SK-N-SH (cell line): Measurements from ENCODE around the gene MRPL36. TPM values are rescaled to one million over a fixed set of nuclear protein-coding genes. Genes with fewer than 3 reads are reported as not detected.

Experiments used
- CTCF ChIA-PET: fragments of 300-600, 350-600 bp; formaldehyde crosslinking; extraction: SDS; loops from one replicate; lab custom pipeline; 2021; lab: Yijun Ruan, JAX
- POLR2A ChIA-PET: fragments of 350-600 bp; sonication (Branson Sonifier 250); formaldehyde crosslinking; extraction: SDS; loops from one replicate; lab custom pipeline; 2020; ENCODE audit warnings: antibody characterized with exemption, inconsistent platforms; lab: Yijun Ruan, JAX
- DNase-seq: peaks from one replicate; pipeline ENCODE4 v3.0.0; 2012
- H2AFZ ChIP-seq: fragments of 200-600 bp; sonication (generic); 2 replicates; pipeline ENCODE4 v1.8.1; 2016; ENCODE audit warnings: antibody characterized with exemption, mild to moderate bottlenecking, low read depth
- H3F3A ChIP-seq: fragments of 200-600 bp; sonication (generic); replicated peaks from 2 replicates; pipeline ENCODE3; 2016; ENCODE audit warnings: antibody characterized with exemption, mild to moderate bottlenecking; ENCODE audit not compliant: insufficient read depth
- H3K27ac ChIP-seq, 2 experiments: fragments of 200-500 bp in 1 of 2; fragments of 200-600 bp in 1 of 2; sonication (Bioruptor generic) in 1 of 2; sonication (generic), shearing (Covaris generic) in 1 of 2; 2 replicates each; pipeline versions ENCODE4 v1.5.1 to v1.6.1; 2014 to 2016; ENCODE audit warnings: low read depth in 2 of 2, inconsistent platforms in 1 of 2, low read length in 1 of 2, mild to moderate bottlenecking in 1 of 2, mixed read lengths in 1 of 2
- H3K27me3 ChIP-seq: fragments of 200-600 bp; sonication (generic), shearing (Covaris generic); 2 replicates; pipeline ENCODE4 v1.6.1; 2016; ENCODE audit warnings: mixed run types; ENCODE audit not compliant: insufficient read depth
- H3K36me3 ChIP-seq, 2 experiments: fragments of 200-500 bp in 1 of 2; fragments of 200-600 bp in 1 of 2; sonication (Bioruptor generic) in 1 of 2; sonication (generic) in 1 of 2; replicated peaks in 1 of 2; 2 replicates each; pipeline versions ENCODE3 to v1.5.1; 2014 to 2016; ENCODE audit warnings: low read length in 1 of 2, mild to moderate bottlenecking in 1 of 2; ENCODE audit not compliant: insufficient read depth in 2 of 2, control insufficient read depth in 1 of 2
- H3K4me1 ChIP-seq, 2 experiments: fragments of 200-500 bp in 1 of 2; fragments of 200-600 bp in 1 of 2; sonication (Bioruptor generic) in 1 of 2; sonication (generic), shearing (Covaris generic) in 1 of 2; 2 replicates each; pipeline versions ENCODE4 v1.5.1 to v1.6.1; 2014 to 2016; ENCODE audit warnings: low read depth in 1 of 2, low read length in 1 of 2, mixed run types in 1 of 2; ENCODE audit not compliant: insufficient read depth in 2 of 2, control insufficient read depth in 1 of 2
- H3K4me2 ChIP-seq: fragments of 200-600 bp; sonication (generic), shearing (Covaris generic); 2 replicates; pipeline ENCODE4 v1.6.1; 2017; ENCODE audit warnings: mixed run types
- H3K4me3 ChIP-seq, 2 experiments: fragments of 200-500 bp in 1 of 2; fragments of 200-600 bp in 1 of 2; sonication (Bioruptor generic) in 1 of 2; sonication (generic), shearing (Covaris generic) in 1 of 2; 2 replicates each; pipeline versions ENCODE4 v1.5.1 to v1.8.1; 2014 to 2016; ENCODE audit warnings: low read depth in 2 of 2, inconsistent platforms in 1 of 2, low read length in 1 of 2, mild to moderate bottlenecking in 1 of 2, mixed read lengths in 1 of 2, moderate library complexity in 1 of 2
- H3K79me2 ChIP-seq: fragments of 200-600 bp; sonication (generic); 2 replicates; pipeline ENCODE4 v1.8.1; 2017; ENCODE audit warnings: mild to moderate bottlenecking; ENCODE audit not compliant: insufficient read depth
- H3K9ac ChIP-seq: fragments of 200-600 bp; sonication (generic); 2 replicates; pipeline ENCODE4 v1.6.1; 2017; ENCODE audit warnings: mixed run types
- H3K9me2 ChIP-seq: fragments of 200-600 bp; sonication (generic); 2 replicates; pipeline ENCODE4 v1.6.1; 2017; ENCODE audit warnings: mixed run types
- H3K9me3 ChIP-seq: fragments of 200-600 bp; sonication (generic); 2 replicates; pipeline ENCODE4 v1.6.1; 2017; ENCODE audit warnings: mixed run types, mild to moderate bottlenecking, moderate library complexity
- H4K20me1 ChIP-seq: fragments of 200-600 bp; sonication (generic); 2 replicates; pipeline ENCODE4 v1.6.1; 2017; ENCODE audit warnings: mild to moderate bottlenecking, mixed run types; ENCODE audit not compliant: insufficient read depth
- ELF1 ChIP-seq: IDR thresholded peaks from 2 replicates; pipeline ENCODE4 v1.4.0; 2012
- EP300 ChIP-seq, 2 experiments: IDR thresholded peaks; 2 replicates each; pipeline versions ENCODE4 v1.4.0 to v1.6.1; 2012; ENCODE audit warnings: borderline replicate concordance in 1 of 2, low read depth in 1 of 2, low read length in 1 of 2
- MXI1 ChIP-seq: IDR thresholded peaks from 2 replicates; pipeline ENCODE4 v1.6.1; 2012; ENCODE audit warnings: mild to moderate bottlenecking, low read depth, low read length, improper control_type of control experiment
- RFX5 ChIP-seq: IDR thresholded peaks from 2 replicates; pipeline ENCODE4 v1.6.1; 2012; ENCODE audit warnings: mild to moderate bottlenecking, improper control_type of control experiment, low read length
- TEAD4 ChIP-seq: IDR thresholded peaks from 2 replicates; pipeline ENCODE4 v1.4.0; 2012; ENCODE audit warnings: mild to moderate bottlenecking, borderline replicate concordance; ENCODE audit not compliant: insufficient read depth
- WGBS: methylation state at CpG from one replicate; pipeline ENCODE4 v1.1.6; 2017; ENCODE audit warnings: low lambda C conversion rate; 5-methylcytosine and 5-hydroxymethylcytosine counted together
- polyA plus RNA-seq, 3 experiments: library from polyadenylated mRNA; depleted of rRNA; stranded (reverse); fragments of >200 nt; gene quantifications; 2 replicates each; pipeline ENCODE4 v1.2.3, GENCODE V29; 2012
- TF ChIP-seq, protein P1 (sequence below): fragments of 150-350 bp; IDR thresholded peaks from 2 replicates; pipeline ENCODE4 v1.6.1; 2016; ENCODE audit warnings: mild to moderate bottlenecking, low read depth, low read length
- TF ChIP-seq, protein P2 (sequence below): fragments of 150-350 bp; IDR thresholded peaks from 2 replicates; pipeline ENCODE4 v1.6.1; 2017; ENCODE audit warnings: antibody characterized with exemption, low read length, low read depth, borderline replicate concordance

The MRPL36 gene
- polyA plus RNA-seq, 1 of the 3 experiments (the other 2 are of a cell fraction) = 78.4 TPM

DNA sequence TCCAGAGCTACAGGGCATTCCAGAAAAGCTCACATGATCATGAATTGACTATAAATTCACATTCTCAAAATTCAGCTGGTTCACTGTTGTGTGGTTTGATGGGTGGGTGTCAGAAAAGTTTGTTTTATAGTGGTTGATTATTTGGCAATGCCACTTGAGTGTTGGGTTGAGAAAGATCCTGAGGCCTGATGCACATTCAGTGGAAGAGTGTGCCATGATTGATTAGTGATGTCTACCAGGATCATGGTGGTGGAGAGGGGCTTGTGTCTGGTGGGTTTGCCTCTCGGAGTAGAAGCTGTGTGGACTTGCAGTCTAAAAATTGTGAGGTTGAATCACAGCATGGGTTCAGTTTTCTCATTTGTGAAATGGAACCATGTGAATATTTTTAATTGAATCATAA lies 3.6 kb upstream of the MRPL36 start:
- H3K27me3 ChIP-seq = no peaks in the 10 kb centered on the region
- no peaks in the 10 kb centered on the region; the same call in 1 of the 2 replicates for H4K20me1 ChIP-seq
- H3K27ac ChIP-seq = no peak overlapping the region
- peaks cover 0 to 18% of the 10 kb centered on the region in 2 experiments; a peak in 1 of 4 replicates for H3K4me1 ChIP-seq
- peaks cover 57% of the 10 kb centered on the region for H3K79me2 ChIP-seq
- POLR2A ChIA-PET = no interaction called here
- H3K4me2 ChIP-seq = no peak overlapping the region
- no peaks in the 10 kb centered on the region for H3F3A ChIP-seq
- H3K9me2 ChIP-seq = no peaks in the 10 kb centered on the region
- no peak for DNase-seq
- H3K9me3 ChIP-seq = no peaks in the 10 kb centered on the region
- peaks cover 47 to 53% of the 10 kb centered on the region in 2 experiments for H3K36me3 ChIP-seq
- TF ChIP-seq, protein P1, sequence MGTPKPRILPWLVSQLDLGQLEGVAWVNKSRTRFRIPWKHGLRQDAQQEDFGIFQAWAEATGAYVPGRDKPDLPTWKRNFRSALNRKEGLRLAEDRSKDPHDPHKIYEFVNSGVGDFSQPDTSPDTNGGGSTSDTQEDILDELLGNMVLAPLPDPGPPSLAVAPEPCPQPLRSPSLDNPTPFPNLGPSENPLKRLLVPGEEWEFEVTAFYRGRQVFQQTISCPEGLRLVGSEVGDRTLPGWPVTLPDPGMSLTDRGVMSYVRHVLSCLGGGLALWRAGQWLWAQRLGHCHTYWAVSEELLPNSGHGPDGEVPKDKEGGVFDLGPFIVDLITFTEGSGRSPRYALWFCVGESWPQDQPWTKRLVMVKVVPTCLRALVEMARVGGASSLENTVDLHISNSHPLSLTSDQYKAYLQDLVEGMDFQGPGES = no peak
- no peak for TF ChIP-seq ELF1
- TF ChIP-seq, protein P2, sequence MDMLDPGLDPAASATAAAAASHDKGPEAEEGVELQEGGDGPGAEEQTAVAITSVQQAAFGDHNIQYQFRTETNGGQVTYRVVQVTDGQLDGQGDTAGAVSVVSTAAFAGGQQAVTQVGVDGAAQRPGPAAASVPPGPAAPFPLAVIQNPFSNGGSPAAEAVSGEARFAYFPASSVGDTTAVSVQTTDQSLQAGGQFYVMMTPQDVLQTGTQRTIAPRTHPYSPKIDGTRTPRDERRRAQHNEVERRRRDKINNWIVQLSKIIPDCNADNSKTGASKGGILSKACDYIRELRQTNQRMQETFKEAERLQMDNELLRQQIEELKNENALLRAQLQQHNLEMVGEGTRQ = no peak
- no peak for TF ChIP-seq MXI1
- TF ChIP-seq TEAD4 = no peak
- TF ChIP-seq RFX5 = no peak
- H3K4me3 ChIP-seq = no peak overlapping the region
- CTCF ChIA-PET = interaction anchor here (1.9 kb wide), 1 partner anchor 158 kb away, joined by 5 read pairs; no protein-coding TSS in a partner anchor
- WGBS = 92% methylated on average over 1 of the region's 1 CpG
- H2AFZ ChIP-seq = no peak overlapping the region
- no peak overlapping the region for H3K9ac ChIP-seq

DNA sequence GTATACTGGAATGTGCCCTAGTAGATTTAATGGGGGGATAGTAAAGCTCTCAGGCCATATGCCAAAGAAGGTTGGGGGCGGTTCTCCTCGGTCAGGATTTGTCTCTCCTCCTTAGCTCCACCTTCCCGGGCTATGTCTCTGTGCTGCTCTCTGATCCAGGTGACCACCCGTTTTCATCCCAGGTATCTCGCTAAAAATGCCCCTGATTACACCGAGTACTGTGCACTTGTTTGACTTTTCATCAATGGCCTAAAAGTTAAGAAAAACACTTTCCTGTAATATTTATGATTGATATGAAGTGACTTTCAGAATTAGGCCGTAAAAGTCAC lies 2.3 kb upstream of the MRPL36 start:
- Histone ChIP-seq H2AFZ (peak overlapping the region; percentile 97; the same call in 1 of the 2 replicates), H4K20me1 (no peaks in the 10 kb centered on the region), H3F3A (no peaks in the 10 kb centered on the region)
- CTCF ChIA-PET = interaction anchor here (0.6 to 1.9 kb wide), 2 partner anchors 157 to 1132 kb away, joined by 3 to 5 read pairs; no protein-coding TSS in a partner anchor
- peak; percentile 40 for DNase-seq
- no peak for TF ChIP-seq EP300 (IDR thresholded peaks at IDR 0.05; ENCODE audit: borderline replicate concordance in 1 of 2, low read depth in 1 of 2, low read length in 1 of 2)
- TF ChIP-seq, all 33 proteins: peak for 0
- H3K27ac ChIP-seq = no peak overlapping the region; a peak in 1 of 4 replicates
- POLR2A ChIA-PET = no interaction called here
- no peaks in the 10 kb centered on the region for H3K27me3 ChIP-seq
- H3K36me3 ChIP-seq = peaks cover 53% of the 10 kb centered on the region in 2 experiments
- no peaks in the 10 kb centered on the region for H3K9me2 ChIP-seq
- peak overlapping the region; percentile 84 for H3K9ac ChIP-seq
- peak overlapping the region; percentile 88 for H3K4me2 ChIP-seq
- H3K4me1 ChIP-seq = peaks cover 0 to 27% of the 10 kb centered on the region in 2 experiments; a peak in 1 of 4 replicates
- WGBS = 23% methylated on average over 7 of the region's 7 CpGs
- peak overlapping the region; percentile 93 to 99 for H3K4me3 ChIP-seq
- H3K79me2 ChIP-seq = peaks cover 58% of the 10 kb centered on the region
- no peaks in the 10 kb centered on the region for H3K9me3 ChIP-seq
